Superior temporal gyrus (tissue), 1 donor: ENCODE results near the gene GNA15.

ENCODE experiments used
- DNase-seq: peaks from one replicate; pipeline ENCODE4 v3.0.0-alpha.2; 2016; ENCODE audit errors: extremely low spot score

GNA15 gene

GRCh38 chr19:3208317-3209207 is 72.7 kb downstream of the GNA15 start:
- no peak for DNase-seq

DNA sequence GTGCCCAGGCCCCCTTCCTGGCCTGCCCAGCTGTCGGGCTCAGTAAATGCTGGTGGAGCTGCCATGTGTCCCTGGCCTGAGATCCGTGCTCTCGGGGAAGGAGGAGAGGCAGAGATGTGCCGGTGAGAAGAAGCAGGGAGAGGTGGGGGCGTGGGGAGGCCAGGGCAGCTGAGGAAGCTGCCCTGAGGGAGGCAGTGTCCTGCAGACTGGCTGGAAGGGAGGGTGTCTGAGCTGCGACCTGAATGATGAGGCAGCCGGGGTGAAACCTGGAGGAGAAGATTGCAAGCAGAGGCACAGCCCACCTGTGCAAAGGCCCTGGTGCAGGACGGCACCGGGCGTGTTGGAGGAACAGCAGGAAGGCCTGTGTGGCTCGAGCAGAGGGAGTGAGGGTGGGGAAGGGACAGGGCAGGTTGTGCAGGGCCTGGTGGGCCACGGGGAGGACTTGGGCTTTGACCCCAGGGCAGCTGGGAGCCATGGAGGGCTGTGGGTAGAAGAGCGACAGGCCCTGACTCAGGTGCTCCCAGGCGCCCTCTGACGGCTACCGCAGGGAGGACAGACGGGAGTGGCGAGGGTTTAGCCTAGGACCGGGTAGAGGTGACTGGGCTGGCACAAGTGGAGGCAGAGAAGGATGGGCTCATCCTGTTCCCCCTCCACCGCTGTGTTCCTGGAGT is 74.6 kb downstream of the GNA15 start:
- peak; percentile 12 for DNase-seq

GRCh38 chr19:3211191-3211590 is 75.4 kb downstream of the GNA15 start:
- DNase-seq, result no peak

GRCh38 chr19:3213159-3213558 is 77.3 kb downstream of the GNA15 start:
- no peak for DNase-seq
